Fibroblast of upper back skin (primary cell): ENCODE data around the gene C2orf42.
"Not testable (repeated sequence)": the region's sequence is repeated elsewhere in the genome, so short reads cannot be mapped to it uniquely, and the experiment has no call there.

ENCODE experiments used
- DNase-seq: peaks from one replicate; pipeline ENCODE4 v3.0.0-alpha.2; 2013

Gene C2orf42

GRCh38 chr2:70131344-70132143, 59.3 kb downstream of the C2orf42 start:
- DNase-seq: not testable (repeated sequence)

- DNase-seq: no peak
Measured at GRCh38 chr2:70128005-70128404, 62.8 kb downstream of the C2orf42 start.

- DNase-seq: no peak
Measured at GRCh38 chr2:70126413-70126812, 64.4 kb downstream of the C2orf42 start.

- no peak for DNase-seq
Measured at GRCh38 chr2:70125498-70125898, 65.3 kb downstream of the C2orf42 start.

GRCh38 chr2:70124983-70125480, 65.8 kb downstream of the C2orf42 start:
- no peak for DNase-seq

GRCh38 chr2:70123829-70124116, 67.0 kb downstream of the C2orf42 start:
- no peak for DNase-seq

- DNase-seq: peak; percentile 81
Measured at GRCh38 chr2:70123051-70123828, 67.6 kb downstream of the C2orf42 start.

- no peak for DNase-seq
Measured at GRCh38 chr2:70122470-70122869, 68.3 kb downstream of the C2orf42 start.

- no peak for DNase-seq
Measured at GRCh38 chr2:70121627-70122372, 69.0 kb downstream of the C2orf42 start.

GRCh38 chr2:70118798-70119454, 71.9 kb downstream of the C2orf42 start:
- no peak for DNase-seq

- no peak for DNase-seq
Measured at GRCh38 chr2:70116936-70117552, 73.8 kb downstream of the C2orf42 start.

GRCh38 chr2:70115646-70116442, 75.0 kb downstream of the C2orf42 start:
- no peak for DNase-seq

- DNase-seq: no peak
Measured at GRCh38 chr2:70113359-70114070, 77.3 kb downstream of the C2orf42 start.

- peak; percentile 93 for DNase-seq
Measured at GRCh38 chr2:70111752-70112591, 78.8 kb downstream of the C2orf42 start.

- DNase-seq: not testable (repeated sequence)
Measured at GRCh38 chr2:70110397-70110796, 80.4 kb downstream of the C2orf42 start.

- not testable (repeated sequence) for DNase-seq
Measured at GRCh38 chr2:70106138-70106537, 84.7 kb downstream of the C2orf42 start.

GRCh38 chr2:70104231-70105111, 86.3 kb downstream of the C2orf42 start:
- DNase-seq: peak; percentile 88

- DNase-seq: no peak
Measured at GRCh38 chr2:70103531-70104061, 87.2 kb downstream of the C2orf42 start.
